Bladder microvascular endothelial cell (primary cell): Measurements from ENCODE around the gene BRD3. TPM values are rescaled to one million over a fixed set of nuclear protein-coding genes. Genes with fewer than 3 reads are reported as not detected.

Source experiments
- total RNA-seq: library from RNA; depleted of rRNA; stranded (reverse); fragments of >200 nt; gene quantifications from 2 replicates; pipeline ENCODE4 v1.2.3, GENCODE V29; 2014

BRD3 gene
- 5.5 and 19.4 TPM in 2 replicates for total RNA-seq

DNA sequence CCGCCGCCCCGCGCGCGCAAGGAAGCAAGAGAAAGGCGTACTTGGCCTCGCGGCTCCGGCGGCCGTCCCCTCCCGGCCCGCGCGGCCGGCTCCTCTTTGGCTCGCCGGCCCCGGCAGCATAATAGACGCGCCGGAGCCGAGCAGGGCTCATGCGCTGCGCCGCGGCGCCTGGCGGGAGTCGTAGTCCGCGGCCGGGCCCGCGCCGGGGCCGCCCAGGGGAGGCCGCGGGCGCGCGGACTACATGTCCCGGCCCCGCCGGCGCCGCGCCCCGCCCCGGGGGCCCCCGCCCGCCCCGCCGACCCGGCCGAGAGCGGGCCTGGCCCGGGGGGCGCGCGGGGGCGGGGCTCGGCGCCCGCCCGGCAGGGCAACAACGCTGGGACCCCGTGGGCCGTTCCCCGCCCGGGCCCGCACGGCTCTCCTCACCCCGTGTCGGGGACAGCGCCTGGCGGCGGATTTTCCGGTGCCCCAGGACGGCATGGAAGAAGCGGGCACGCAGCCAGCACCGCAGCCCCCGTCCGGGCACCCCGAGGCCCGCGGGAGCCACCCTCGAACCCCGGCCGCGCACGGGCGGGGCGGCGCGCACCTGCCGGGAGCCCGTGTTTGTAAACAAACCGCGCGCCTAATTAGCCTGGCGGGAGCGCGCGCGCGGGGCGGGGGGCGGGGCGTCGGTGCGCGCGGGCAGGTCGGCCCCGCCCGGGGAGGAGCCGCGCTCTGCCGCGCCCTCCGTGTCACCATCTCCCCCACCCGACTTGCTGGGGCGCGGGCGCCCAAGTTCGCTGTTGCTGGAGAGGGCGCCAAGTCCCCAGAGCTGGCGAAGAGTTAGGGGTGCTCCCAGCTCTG, at the start of gene BRD3:
Gene BRD3 (minus strand): TSS at position 123 of the 840 bp plus-strand sequence. CDS start 14,549 bp downstream, outside the sequence.

DNA sequence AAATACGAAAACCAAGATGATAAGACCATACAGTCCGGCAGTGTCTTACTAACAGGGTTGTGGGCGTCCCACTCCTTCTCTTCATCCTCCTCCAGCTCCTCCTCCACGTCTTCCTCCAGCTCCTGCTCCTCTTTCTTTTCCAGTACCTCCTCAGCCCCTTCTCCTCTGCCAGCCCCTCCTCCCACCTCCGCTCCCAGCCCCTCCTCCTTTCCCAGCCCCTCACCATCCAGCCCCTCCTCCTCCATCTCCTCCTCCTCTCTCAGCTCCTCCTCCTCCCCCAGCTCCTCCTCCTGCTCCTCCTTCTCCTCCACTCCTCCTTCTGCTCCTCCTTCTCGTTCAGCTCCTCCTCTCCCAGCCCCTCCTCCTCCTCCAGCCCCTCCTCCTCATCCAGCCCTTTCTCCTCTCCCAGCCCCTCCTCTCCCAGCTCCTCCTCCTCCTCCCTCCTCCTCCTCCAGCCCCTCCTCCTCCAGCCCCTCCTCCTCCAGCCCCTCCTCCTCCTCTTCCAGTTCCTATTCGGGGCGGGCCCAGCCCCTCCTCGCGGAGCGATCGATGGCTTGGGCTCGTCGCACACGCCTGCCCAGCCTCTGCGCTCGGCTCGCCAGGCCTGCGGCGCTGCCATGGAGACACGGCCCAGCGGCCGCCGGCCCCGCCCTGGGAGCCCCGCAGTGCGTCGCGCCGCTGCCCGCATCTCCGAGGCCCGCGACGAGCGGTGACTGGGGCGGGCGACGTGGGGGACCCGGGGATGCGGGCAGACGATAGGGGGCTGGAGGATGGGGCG, 42.8 kb downstream of the BRD3 start, which contains the start of gene BRD3OS:
Gene BRD3OS (plus strand): TSS at position 654 of the 778 bp plus-strand sequence. CDS start 1,267 bp downstream, outside the sequence.

DNA sequence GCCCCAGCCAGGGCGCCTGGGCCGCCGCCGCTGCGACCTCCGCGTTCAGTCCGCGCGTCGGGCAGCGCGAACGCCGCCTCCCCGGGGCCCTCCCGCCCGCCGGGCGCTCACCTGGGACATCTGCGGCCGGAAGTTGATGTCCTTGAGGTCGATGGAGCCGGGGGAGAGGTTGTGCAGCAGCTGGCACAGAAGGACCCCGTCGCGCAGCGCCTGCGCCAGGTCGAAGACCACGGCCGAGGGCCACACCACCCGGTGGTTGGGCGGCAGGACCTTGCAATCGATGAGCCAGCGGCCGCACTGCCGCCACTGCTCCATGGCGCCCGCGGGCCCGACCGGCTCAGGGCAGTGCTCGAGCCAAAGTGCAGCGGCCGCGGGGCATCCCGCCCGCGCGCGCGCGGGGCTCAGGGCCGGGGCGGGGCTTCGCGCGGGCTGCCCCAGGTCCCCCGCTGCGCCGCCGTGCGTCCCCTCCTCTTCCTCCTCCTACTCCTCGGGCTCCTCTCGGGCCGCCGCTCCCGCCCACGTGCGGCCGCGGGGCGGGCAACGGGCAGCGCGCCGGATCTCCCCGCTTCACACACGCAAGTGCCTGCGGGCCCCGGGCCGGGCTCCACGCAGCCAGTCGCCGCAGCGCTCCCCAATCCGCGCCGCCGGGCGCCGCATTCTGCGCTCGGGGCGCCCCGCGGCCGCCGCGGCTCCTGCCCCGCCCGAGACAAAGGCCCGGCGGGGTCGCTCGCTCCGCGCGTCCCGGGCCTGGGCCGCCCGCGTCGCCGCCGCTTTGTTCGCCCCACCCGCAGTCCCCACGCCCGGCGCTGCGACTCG, 75.7 kb downstream of the BRD3 start, which contains the start of gene VAV2:
Gene VAV2 (minus strand): TSS at position 361 of the 816 bp plus-strand sequence. CDS start 46 bp downstream, at position 315.

Other genes with a start within 250 kb of the BRD3 start
- gene VAV2, start 75.7 kb downstream of the BRD3 start, total RNA-seq, result 13.6 and 24.2 TPM in 2 replicates
- 4.5 and 7.8 TPM in 2 replicates for gene BRD3OS, start 42.5 kb downstream of the BRD3 start, total RNA-seq
- gene WDR5, start 68.1 kb upstream of the BRD3 start, total RNA-seq, result 14.1 and 23.2 TPM in 2 replicates
- gene RNU6ATAC, start 96.5 kb upstream of the BRD3 start, total RNA-seq, result not detected in 2 replicates